Diencephalon (tissue), 1 donor: ENCODE data around the gene JMJD7. TPM values are rescaled to one million over a fixed set of nuclear protein-coding genes. Genes with fewer than 3 reads are reported as not detected.

Source experiments
- small RNA-seq: library from RNA; depleted of rRNA; stranded (forward); fragments of <200 nt; gene quantifications from one replicate; pipeline ENCODE3, GENCODE V24; 2014
- total RNA-seq: library from RNA; depleted of rRNA; stranded (reverse); fragments of >200 nt; gene quantifications from one replicate; pipeline ENCODE4 v1.2.3, GENCODE V29; 2014

JMJD7 gene
- not detected for total RNA-seq

GRCh38 chr15:41827880-41828806, at the start of gene JMJD7:
Gene JMJD7, plus strand, starts transcription at chr15:41828092. Its CDS starts 33 bp downstream, at chr15:41828125.

DNA sequence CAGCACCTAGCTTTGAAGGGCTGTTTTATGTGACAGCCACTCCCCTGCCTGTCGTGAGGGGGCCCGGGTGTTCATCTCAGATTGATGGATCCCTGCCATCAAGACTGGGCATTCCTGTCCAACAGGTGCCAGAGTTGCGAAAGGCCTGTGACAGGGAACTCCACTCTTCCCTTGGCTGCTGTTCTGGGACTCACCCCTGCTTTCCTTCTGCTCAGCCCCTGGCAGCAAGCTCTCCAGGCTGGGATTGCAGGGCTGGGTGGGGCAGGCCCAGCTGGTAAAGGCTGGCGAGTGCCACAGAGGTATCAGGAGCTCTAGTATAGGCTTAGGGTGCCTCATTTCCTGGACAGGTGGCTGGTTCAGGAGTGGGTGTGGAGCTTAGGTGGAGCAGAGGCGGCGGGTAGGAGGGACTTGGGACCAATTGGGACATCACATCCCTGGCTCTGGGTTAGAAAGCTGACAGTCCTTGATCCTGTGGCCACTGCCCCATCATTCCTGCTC, 10.6 kb downstream of the JMJD7 start, which contains the start of gene PLA2G4B:
Gene PLA2G4B (plus strand): TSS at position 448 of the 498 bp plus-strand sequence. CDS start 67 bp downstream, outside the sequence.

Small RNAs within 50 kb of the gene (small RNA-seq; reads per million reads assigned to genes)
- gene JMJD7-PLA2G4B (not detected), gene MIR4310 (not detected), gene RNA5SP393 (not detected)

Other genes with a start within 250 kb of the JMJD7 start
- gene MGA, start 167.7 kb upstream of the JMJD7 start, total RNA-seq = 74.5 TPM
- 36.9 TPM for gene MAPKBP1, start 53.6 kb upstream of the JMJD7 start, total RNA-seq
- gene PLA2G4B, start 10.8 kb downstream of the JMJD7 start, total RNA-seq = 5.1 TPM
- gene SPTBN5, start 66.0 kb downstream of the JMJD7 start, total RNA-seq = 0.92 TPM
- 6.2 TPM for gene EHD4, start 144.5 kb downstream of the JMJD7 start, total RNA-seq
- gene PLA2G4E, start 192.9 kb downstream of the JMJD7 start, total RNA-seq = not detected